ENCODE results near the gene KIF1A. TPM values are rescaled to one million over a fixed set of nuclear protein-coding genes. Genes with fewer than 3 reads are reported as not detected.

The KIF1A gene
- total and polyA plus RNA-seq, 2 of the 13 experiments (the other 11 are each of a cell fraction or from before 2014, with no cell fraction given), result 0.01 TPM; not detected in 1

DNA sequence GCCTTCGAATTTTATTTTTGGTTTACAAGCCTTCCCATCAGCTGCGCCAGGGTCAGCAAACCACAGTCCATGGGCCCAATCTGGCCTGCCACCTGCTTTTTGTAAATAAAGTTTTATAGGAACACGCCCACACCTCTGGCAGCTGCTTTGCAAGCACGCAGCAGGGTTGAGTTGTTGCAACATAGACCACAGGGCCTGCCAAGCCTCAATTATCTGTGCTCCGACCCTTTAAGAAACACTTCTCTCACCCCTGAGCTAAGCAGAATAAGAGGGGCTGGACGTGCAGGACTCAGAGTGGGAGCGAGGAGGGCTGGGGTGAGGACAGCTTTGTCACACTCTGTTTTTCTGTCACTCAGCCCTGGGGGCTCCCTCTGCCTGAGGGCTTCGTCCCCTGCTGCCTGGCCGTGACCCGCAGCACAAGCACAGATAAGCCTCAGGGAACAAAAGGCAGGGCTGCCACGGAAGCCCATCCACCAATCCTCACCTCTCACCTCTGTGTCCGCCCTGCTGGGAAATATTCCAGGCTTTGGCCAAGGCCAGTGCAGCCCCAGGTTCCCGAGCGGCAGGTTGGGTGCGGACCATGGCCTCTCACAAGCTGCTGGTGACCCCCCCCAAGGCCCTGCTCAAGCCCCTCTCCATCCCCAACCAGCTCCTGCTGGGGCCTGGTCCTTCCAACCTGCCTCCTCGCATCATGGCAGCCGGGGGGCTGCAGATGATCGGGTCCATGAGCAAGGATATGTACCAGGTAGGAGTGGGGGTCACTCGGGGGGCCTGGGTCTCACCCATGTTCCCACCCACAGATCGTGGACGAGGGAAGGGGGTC, 48.5 kb upstream of the KIF1A start, which contains the start of gene AGXT (continued):
- TF ChIP-seq ZBTB43 (CRISPR knock-in tag; conservative IDR thresholded peaks at IDR 0.05) (0 out of 2 replicates have a peak, but pooled peaks have one; percentile 77), ZNF629 (CRISPR knock-in tag; conservative IDR thresholded peaks at IDR 0.05) (0 out of 2 replicates have a peak, but pooled peaks have one; percentile 26), ZNF512B (CRISPR knock-in tag; IDR thresholded peaks at IDR 0.05; ENCODE audit: borderline replicate concordance) (no peak), MAZ (IDR thresholded peaks at IDR 0.05; ENCODE audit: borderline replicate concordance, low read depth, low read length) (0 out of 2 replicates have a peak, but pooled peaks have one; percentile 12), MAZ (CRISPR knock-in tag; IDR thresholded peaks at IDR 0.05; ENCODE audit: low read depth) (peak; percentile 59; the same call in 1 of the 2 replicates), ZNF33B (CRISPR knock-in tag; IDR thresholded peaks at IDR 0.05) (no peak), NFKBIZ (CRISPR knock-in tag; IDR thresholded peaks at IDR 0.05) (no peak), ZNF326 (CRISPR knock-in tag; IDR thresholded peaks at IDR 0.05; ENCODE audit: borderline replicate concordance) (no peak), SP5 (CRISPR knock-in tag; IDR thresholded peaks at IDR 0.05; ENCODE audit: borderline replicate concordance, low read depth) (peak; percentile 50; the same call in 1 of the 2 replicates), SP4 (CRISPR knock-in tag; IDR thresholded peaks at IDR 0.05) (peak; percentile 73; the same call in 1 of the 2 replicates), FOXP1 (IDR thresholded peaks at IDR 0.05) (no peak), FOXP1 (CRISPR knock-in tag; IDR thresholded peaks at IDR 0.05) (peak; percentile 37; the same call in 1 of the 2 replicates), ZNF143 (CRISPR knock-in tag; IDR thresholded peaks at IDR 0.05) (peak; percentile 53; the same call in 1 of the 2 replicates)
- TF ChIP-seq, protein P1, sequence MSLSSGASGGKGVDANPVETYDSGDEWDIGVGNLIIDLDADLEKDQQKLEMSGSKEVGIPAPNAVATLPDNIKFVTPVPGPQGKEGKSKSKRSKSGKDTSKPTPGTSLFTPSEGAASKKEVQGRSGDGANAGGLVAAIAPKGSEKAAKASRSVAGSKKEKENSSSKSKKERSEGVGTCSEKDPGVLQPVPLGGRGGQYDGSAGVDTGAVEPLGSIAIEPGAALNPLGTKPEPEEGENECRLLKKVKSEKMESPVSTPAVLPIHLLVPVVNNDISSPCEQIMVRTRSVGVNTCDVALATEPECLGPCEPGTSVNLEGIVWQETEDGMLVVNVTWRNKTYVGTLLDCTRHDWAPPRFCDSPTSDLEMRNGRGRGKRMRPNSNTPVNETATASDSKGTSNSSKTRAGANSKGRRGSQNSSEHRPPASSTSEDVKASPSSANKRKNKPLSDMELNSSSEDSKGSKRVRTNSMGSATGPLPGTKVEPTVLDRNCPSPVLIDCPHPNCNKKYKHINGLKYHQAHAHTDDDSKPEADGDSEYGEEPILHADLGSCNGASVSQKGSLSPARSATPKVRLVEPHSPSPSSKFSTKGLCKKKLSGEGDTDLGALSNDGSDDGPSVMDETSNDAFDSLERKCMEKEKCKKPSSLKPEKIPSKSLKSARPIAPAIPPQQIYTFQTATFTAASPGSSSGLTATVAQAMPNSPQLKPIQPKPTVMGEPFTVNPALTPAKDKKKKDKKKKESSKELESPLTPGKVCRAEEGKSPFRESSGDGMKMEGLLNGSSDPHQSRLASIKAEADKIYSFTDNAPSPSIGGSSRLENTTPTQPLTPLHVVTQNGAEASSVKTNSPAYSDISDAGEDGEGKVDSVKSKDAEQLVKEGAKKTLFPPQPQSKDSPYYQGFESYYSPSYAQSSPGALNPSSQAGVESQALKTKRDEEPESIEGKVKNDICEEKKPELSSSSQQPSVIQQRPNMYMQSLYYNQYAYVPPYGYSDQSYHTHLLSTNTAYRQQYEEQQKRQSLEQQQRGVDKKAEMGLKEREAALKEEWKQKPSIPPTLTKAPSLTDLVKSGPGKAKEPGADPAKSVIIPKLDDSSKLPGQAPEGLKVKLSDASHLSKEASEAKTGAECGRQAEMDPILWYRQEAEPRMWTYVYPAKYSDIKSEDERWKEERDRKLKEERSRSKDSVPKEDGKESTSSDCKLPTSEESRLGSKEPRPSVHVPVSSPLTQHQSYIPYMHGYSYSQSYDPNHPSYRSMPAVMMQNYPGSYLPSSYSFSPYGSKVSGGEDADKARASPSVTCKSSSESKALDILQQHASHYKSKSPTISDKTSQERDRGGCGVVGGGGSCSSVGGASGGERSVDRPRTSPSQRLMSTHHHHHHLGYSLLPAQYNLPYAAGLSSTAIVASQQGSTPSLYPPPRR (CRISPR knock-in tag; IDR thresholded peaks at IDR 0.05; ENCODE audit: borderline replicate concordance), result peak; percentile 77; the same call in 1 of the 2 replicates
- TF ChIP-seq, protein P2, sequence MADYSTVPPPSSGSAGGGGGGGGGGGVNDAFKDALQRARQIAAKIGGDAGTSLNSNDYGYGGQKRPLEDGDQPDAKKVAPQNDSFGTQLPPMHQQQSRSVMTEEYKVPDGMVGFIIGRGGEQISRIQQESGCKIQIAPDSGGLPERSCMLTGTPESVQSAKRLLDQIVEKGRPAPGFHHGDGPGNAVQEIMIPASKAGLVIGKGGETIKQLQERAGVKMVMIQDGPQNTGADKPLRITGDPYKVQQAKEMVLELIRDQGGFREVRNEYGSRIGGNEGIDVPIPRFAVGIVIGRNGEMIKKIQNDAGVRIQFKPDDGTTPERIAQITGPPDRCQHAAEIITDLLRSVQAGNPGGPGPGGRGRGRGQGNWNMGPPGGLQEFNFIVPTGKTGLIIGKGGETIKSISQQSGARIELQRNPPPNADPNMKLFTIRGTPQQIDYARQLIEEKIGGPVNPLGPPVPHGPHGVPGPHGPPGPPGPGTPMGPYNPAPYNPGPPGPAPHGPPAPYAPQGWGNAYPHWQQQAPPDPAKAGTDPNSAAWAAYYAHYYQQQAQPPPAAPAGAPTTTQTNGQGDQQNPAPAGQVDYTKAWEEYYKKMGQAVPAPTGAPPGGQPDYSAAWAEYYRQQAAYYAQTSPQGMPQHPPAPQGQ (CRISPR knock-in tag; IDR thresholded peaks at IDR 0.05; ENCODE audit: borderline replicate concordance), result no peak
- TF ChIP-seq, protein P3, sequence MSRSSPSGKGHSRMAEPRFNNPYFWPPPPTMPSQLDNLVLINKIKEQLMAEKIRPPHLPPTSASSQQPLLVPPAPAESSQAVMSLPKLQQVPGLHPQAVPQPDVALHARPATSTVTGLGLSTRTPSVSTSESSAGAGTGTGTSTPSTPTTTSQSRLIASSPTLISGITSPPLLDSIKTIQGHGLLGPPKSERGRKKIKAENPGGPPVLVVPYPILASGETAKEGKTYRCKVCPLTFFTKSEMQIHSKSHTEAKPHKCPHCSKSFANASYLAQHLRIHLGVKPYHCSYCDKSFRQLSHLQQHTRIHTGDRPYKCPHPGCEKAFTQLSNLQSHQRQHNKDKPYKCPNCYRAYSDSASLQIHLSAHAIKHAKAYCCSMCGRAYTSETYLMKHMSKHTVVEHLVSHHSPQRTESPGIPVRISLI (CRISPR knock-in tag; IDR thresholded peaks at IDR 0.05; ENCODE audit: borderline replicate concordance), result no peak
